ENCODE results near the gene CHIC2. TPM values are rescaled to one million over a fixed set of nuclear protein-coding genes. Genes with fewer than 3 reads are reported as not detected.

Gene CHIC2
- total RNA-seq, 2 donors from 2014 or later, result 10.2 to 14.4 TPM

- Histone ChIP-seq H3K27ac (ENCODE audit: low read depth, low read length) (no peak overlapping the region), H3K9me3 (ENCODE audit: control insufficient read depth, low read length) (no peaks in the 10 kb centered on the region), H3K9ac (ENCODE audit: extremely low read depth, low read length, poor library complexity, severe bottlenecking) (no peak overlapping the region), H3K27me3 (ENCODE audit: control insufficient read depth, insufficient read depth, low read length, poor library complexity, severe bottlenecking) (peaks cover 100% of the 10 kb centered on the region), H3K4me3 (ENCODE audit: low read length) (peak overlapping the region; percentile 50), H3K36me3 (ENCODE audit: control insufficient read depth, insufficient read depth, low read length) (no peaks in the 10 kb centered on the region), H3K4me1 (ENCODE audit: control insufficient read depth, insufficient read depth, low read length) (peaks cover 14% of the 10 kb centered on the region)
- peak; percentile 58 for DNase-seq
- peaks cover 100% of the 10 kb centered on the region for H3K27me3 Mint-ChIP-seq (ENCODE audit: insufficient read depth)
- H3K4me3 Mint-ChIP-seq, result peak overlapping the region; percentile 43
- no peaks in the 10 kb centered on the region for H3K9me3 Mint-ChIP-seq
- H3K36me3 Mint-ChIP-seq (ENCODE audit: low read depth), result no peaks in the 10 kb centered on the region
- WGBS, 2 experiments (ENCODE audit: insufficient coverage in 1 of 2, insufficient read length in 1 of 2), result 0 to 2% methylated on average over 9 to 46 of the region's 46 CpGs
- TF ChIP-seq CTCF (conservative IDR thresholded peaks at IDR 0.05), result no peak
- no peak overlapping the region for H3K27ac Mint-ChIP-seq
- peaks cover 32% of the 10 kb centered on the region for H3K4me1 Mint-ChIP-seq
Measured at GRCh38 chr4:54100595-54101189, 36.3 kb upstream of the CHIC2 start.

DNA sequence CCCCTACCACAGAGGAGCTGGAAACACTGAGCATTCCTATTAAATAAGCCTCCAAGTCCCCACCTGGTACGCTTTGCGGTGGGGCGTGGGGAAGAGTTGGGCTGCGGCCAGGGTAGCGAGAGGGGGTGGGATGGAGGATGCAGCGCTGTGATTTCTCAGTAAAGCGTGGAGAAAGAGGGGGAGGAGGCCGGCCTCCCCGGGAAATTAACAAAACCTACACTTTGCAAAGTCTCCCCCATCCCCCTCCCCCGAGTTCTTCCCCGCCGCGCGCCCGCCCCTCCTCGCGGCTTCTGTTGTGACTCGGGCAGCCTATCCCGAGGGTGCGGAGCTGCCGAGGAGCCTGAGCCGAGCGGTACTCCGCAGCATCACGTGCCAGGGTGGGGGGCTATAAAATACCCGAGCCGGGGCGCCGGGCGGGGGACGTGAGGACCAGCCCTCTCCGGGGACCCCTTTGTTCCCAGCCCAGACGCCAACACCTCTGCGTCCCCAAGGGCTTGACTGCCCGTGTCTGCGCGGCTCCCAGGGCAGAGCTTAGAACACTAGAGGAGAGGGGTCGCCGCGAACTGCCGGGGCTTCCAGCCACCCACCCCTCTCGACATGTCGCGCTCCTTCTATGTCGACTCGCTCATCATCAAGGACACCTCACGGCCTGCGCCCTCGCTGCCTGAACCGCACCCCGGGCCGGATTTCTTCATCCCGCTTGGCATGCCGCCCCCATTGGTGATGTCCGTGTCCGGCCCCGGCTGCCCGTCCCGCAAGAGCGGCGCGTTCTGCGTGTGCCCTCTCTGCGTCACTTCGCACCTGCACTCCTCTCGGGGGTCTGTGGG is 35.6 kb upstream of the CHIC2 start, which contains the start of gene GSX2:
Gene GSX2, plus strand, starts transcription at position 416 of the 827 bp plus-strand sequence. Its CDS starts 182 bp downstream, at position 598.
- Mint-ChIP-seq H3K9me3 (no peaks in the 10 kb centered on the region), H3K27ac (no peak within 1 kb of the TSS), H3K4me3 (peak within 1 kb of the TSS; percentile 43), H3K4me1 (peaks cover 39% of the 10 kb centered on the region), H3K27me3 (ENCODE audit: insufficient read depth) (peaks cover 100% of the 10 kb centered on the region), H3K36me3 (ENCODE audit: low read depth) (no peaks in the 10 kb centered on the region)
- peak; percentile 76 for DNase-seq
- TF ChIP-seq CTCF (conservative IDR thresholded peaks at IDR 0.05), result no peak
- Histone ChIP-seq H3K4me3 (ENCODE audit: low read length) (peak within 1 kb of the TSS; percentile 50), H3K36me3 (ENCODE audit: control insufficient read depth, insufficient read depth, low read length) (no peaks in the 10 kb centered on the region), H3K4me1 (ENCODE audit: control insufficient read depth, insufficient read depth, low read length) (peaks cover 17% of the 10 kb centered on the region), H3K9me3 (ENCODE audit: control insufficient read depth, low read length) (no peaks in the 10 kb centered on the region), H3K27me3 (ENCODE audit: control insufficient read depth, insufficient read depth, low read length, poor library complexity, severe bottlenecking) (peaks cover 100% of the 10 kb centered on the region), H3K9ac (ENCODE audit: extremely low read depth, low read length, poor library complexity, severe bottlenecking) (no peak within 1 kb of the TSS), H3K27ac (ENCODE audit: low read depth, low read length) (no peak within 1 kb of the TSS)
- WGBS, 2 experiments (ENCODE audit: insufficient coverage in 1 of 2, insufficient read length in 1 of 2), result 1% methylated on average over 11 to 65 of the region's 66 CpGs

DNA sequence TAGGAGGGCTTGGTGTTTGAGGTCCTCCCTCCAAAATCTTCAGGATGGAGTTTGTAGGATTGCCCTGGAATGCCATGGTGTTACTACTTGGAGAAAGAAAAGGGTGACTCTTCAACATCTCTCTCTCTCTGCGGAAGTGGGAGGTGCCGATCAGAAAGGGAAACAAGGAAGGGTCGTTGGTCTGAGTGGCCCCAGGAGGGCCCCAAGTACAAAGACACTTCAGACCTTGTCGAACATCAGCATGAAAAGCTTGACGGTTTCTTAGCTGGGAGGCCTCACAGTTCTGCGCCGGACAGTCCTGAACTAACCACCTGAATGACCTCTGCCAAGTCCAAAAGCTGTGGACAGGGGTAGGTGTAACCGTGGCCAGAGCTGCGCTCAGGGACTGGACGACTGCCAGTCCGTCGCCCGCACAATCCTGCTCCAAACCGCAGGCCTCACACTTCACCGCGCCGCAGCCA is 34.9 kb upstream of the CHIC2 start:
- DNase-seq, result peak; percentile 72
- peaks cover 100% of the 10 kb centered on the region for H3K27me3 ChIP-seq (ENCODE audit: control insufficient read depth, insufficient read depth, low read length, poor library complexity, severe bottlenecking)
- no peak for TF ChIP-seq CTCF (conservative IDR thresholded peaks at IDR 0.05)
- H3K4me1 Mint-ChIP-seq, result peaks cover 43% of the 10 kb centered on the region
- H3K36me3 Mint-ChIP-seq (ENCODE audit: low read depth), result no peaks in the 10 kb centered on the region
- H3K4me1 ChIP-seq (ENCODE audit: control insufficient read depth, insufficient read depth, low read length), result peaks cover 17% of the 10 kb centered on the region
- H3K9ac ChIP-seq (ENCODE audit: extremely low read depth, low read length, poor library complexity, severe bottlenecking), result no peak overlapping the region
- no peak overlapping the region for H3K27ac ChIP-seq (ENCODE audit: low read depth, low read length)
- H3K4me3 ChIP-seq (ENCODE audit: low read length), result peak overlapping the region; percentile 44
- peaks cover 100% of the 10 kb centered on the region for H3K27me3 Mint-ChIP-seq (ENCODE audit: insufficient read depth)
- H3K9me3 ChIP-seq (ENCODE audit: control insufficient read depth, low read length), result no peaks in the 10 kb centered on the region
- H3K9me3 Mint-ChIP-seq, result no peaks in the 10 kb centered on the region
- WGBS, 2 experiments (ENCODE audit: insufficient coverage in 1 of 2, insufficient read length in 1 of 2), result 0 to 4% methylated on average over 4 to 17 of the region's 17 CpGs
- peak overlapping the region; percentile 43 for H3K4me3 Mint-ChIP-seq
- no peaks in the 10 kb centered on the region for H3K36me3 ChIP-seq (ENCODE audit: control insufficient read depth, insufficient read depth, low read length)
- no peak overlapping the region for H3K27ac Mint-ChIP-seq

All from endodermal cell (in vitro differentiated cells).